Measurements from ENCODE around the gene CEP55. TPM values are rescaled to one million over a fixed set of nuclear protein-coding genes. Genes with fewer than 3 reads are reported as not detected.

CEP55 gene
- total and polyA plus RNA-seq, 2 donors (not counting 1 experiment from before 2014, with no cell fraction given): 16.1 to 19.0 TPM

GRCh38 chr10:93552780-93553179, 56.4 kb downstream of the CEP55 start:
- no peaks in the 10 kb centered on the region for H4K20me1 ChIP-seq (ENCODE audit: control insufficient read depth, extremely low read depth, insufficient read depth, low read length)
- H3K9me3 ChIP-seq (ENCODE audit: control insufficient read depth, insufficient read depth, low read depth, low read length): no peaks in the 10 kb centered on the region
- no peak overlapping the region for H3K4me3 ChIP-seq (replicated peaks in 1 of 4; ENCODE audit: control extremely low read depth in 1 of 4, insufficient read depth in 1 of 4, low read depth in 3 of 4, low read length in 4 of 4)
- no peak for TF ChIP-seq EZH2 (IDR thresholded peaks at IDR 0.05; ENCODE audit: low read length, missing control alignments)
- TF ChIP-seq, protein P1, sequence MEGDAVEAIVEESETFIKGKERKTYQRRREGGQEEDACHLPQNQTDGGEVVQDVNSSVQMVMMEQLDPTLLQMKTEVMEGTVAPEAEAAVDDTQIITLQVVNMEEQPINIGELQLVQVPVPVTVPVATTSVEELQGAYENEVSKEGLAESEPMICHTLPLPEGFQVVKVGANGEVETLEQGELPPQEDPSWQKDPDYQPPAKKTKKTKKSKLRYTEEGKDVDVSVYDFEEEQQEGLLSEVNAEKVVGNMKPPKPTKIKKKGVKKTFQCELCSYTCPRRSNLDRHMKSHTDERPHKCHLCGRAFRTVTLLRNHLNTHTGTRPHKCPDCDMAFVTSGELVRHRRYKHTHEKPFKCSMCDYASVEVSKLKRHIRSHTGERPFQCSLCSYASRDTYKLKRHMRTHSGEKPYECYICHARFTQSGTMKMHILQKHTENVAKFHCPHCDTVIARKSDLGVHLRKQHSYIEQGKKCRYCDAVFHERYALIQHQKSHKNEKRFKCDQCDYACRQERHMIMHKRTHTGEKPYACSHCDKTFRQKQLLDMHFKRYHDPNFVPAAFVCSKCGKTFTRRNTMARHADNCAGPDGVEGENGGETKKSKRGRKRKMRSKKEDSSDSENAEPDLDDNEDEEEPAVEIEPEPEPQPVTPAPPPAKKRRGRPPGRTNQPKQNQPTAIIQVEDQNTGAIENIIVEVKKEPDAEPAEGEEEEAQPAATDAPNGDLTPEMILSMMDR (conservative IDR thresholded peaks at IDR 0.05 in 1 of 2, IDR thresholded peaks at IDR 0.05 in 1 of 2; ENCODE audit: low read depth in 1 of 2, low read length in 2 of 2): no peak
- no peaks in the 10 kb centered on the region for H3K27me3 ChIP-seq (ENCODE audit: control insufficient read depth, insufficient read depth, low read length)
- H3K4me2 ChIP-seq (ENCODE audit: extremely low read depth, insufficient read depth, low read length): no peak overlapping the region
- H3K27ac ChIP-seq (ENCODE audit: insufficient read depth, low read length): no peak overlapping the region
- H3K4me1 ChIP-seq (ENCODE audit: control insufficient read depth, extremely low read depth, insufficient read depth, low read length): no peaks in the 10 kb centered on the region
- H3K79me2 ChIP-seq (ENCODE audit: control insufficient read depth, insufficient read depth, low read length): no peaks in the 10 kb centered on the region
- H3K9ac ChIP-seq (ENCODE audit: insufficient read depth, low read length): no peak overlapping the region
- no peak overlapping the region for H2AFZ ChIP-seq (ENCODE audit: low read length)
- no peaks in the 10 kb centered on the region for H3K36me3 ChIP-seq (ENCODE audit: control insufficient read depth, insufficient read depth, low read length)
- no peak for DNase-seq (ENCODE audit: low read depth in 2 of 2)

GRCh38 chr10:93553482-93554315, 57.3 kb downstream of the CEP55 start:
- no peak overlapping the region for H3K4me2 ChIP-seq (ENCODE audit: extremely low read depth, insufficient read depth, low read length)
- H3K9me3 ChIP-seq (ENCODE audit: control insufficient read depth, insufficient read depth, low read depth, low read length): no peaks in the 10 kb centered on the region
- no peaks in the 10 kb centered on the region for H3K36me3 ChIP-seq (ENCODE audit: control insufficient read depth, insufficient read depth, low read length)
- H3K27me3 ChIP-seq (ENCODE audit: control insufficient read depth, insufficient read depth, low read length): no peaks in the 10 kb centered on the region
- H3K4me1 ChIP-seq (ENCODE audit: control insufficient read depth, extremely low read depth, insufficient read depth, low read length): no peaks in the 10 kb centered on the region
- no peaks in the 10 kb centered on the region for H3K79me2 ChIP-seq (ENCODE audit: control insufficient read depth, insufficient read depth, low read length)
- TF ChIP-seq, protein P1 (conservative IDR thresholded peaks at IDR 0.05 in 1 of 2, IDR thresholded peaks at IDR 0.05 in 1 of 2; ENCODE audit: low read depth in 1 of 2, low read length in 2 of 2): no peak
- no peak for TF ChIP-seq EZH2 (IDR thresholded peaks at IDR 0.05; ENCODE audit: low read length, missing control alignments)
- no peak overlapping the region for H3K4me3 ChIP-seq (replicated peaks in 1 of 4; ENCODE audit: control extremely low read depth in 1 of 4, insufficient read depth in 1 of 4, low read depth in 3 of 4, low read length in 4 of 4)
- H4K20me1 ChIP-seq (ENCODE audit: control insufficient read depth, extremely low read depth, insufficient read depth, low read length): no peaks in the 10 kb centered on the region
- no peak for DNase-seq (ENCODE audit: low read depth in 2 of 2)
- H2AFZ ChIP-seq (ENCODE audit: low read length): no peak overlapping the region
- no peak overlapping the region for H3K27ac ChIP-seq (ENCODE audit: insufficient read depth, low read length)
- H3K9ac ChIP-seq (ENCODE audit: insufficient read depth, low read length): no peak overlapping the region

- TF ChIP-seq EZH2 (IDR thresholded peaks at IDR 0.05; ENCODE audit: low read length, missing control alignments): no peak
- TF ChIP-seq, protein P1 (conservative IDR thresholded peaks at IDR 0.05 in 1 of 2, IDR thresholded peaks at IDR 0.05 in 1 of 2; ENCODE audit: low read depth in 1 of 2, low read length in 2 of 2): no peak
- Histone ChIP-seq H2AFZ (ENCODE audit: low read length) (no peak overlapping the region), H4K20me1 (ENCODE audit: control insufficient read depth, extremely low read depth, insufficient read depth, low read length) (no peaks in the 10 kb centered on the region)
Observed at GRCh38 chr10:93554316-93554663, 57.9 kb downstream of the CEP55 start.

More at GRCh38 chr10:93554316-93554663, 57.9 kb downstream of the CEP55 start:
- no peak overlapping the region for H3K9ac ChIP-seq (ENCODE audit: insufficient read depth, low read length)
- DNase-seq (ENCODE audit: low read depth in 2 of 2): no peak
- no peaks in the 10 kb centered on the region for H3K9me3 ChIP-seq (ENCODE audit: control insufficient read depth, insufficient read depth, low read depth, low read length)
- H3K27me3 ChIP-seq (ENCODE audit: control insufficient read depth, insufficient read depth, low read length): no peaks in the 10 kb centered on the region
- no peak overlapping the region for H3K4me3 ChIP-seq (replicated peaks in 1 of 4; ENCODE audit: control extremely low read depth in 1 of 4, insufficient read depth in 1 of 4, low read depth in 3 of 4, low read length in 4 of 4)
- no peaks in the 10 kb centered on the region for H3K79me2 ChIP-seq (ENCODE audit: control insufficient read depth, insufficient read depth, low read length)
- H3K4me2 ChIP-seq (ENCODE audit: extremely low read depth, insufficient read depth, low read length): no peak overlapping the region
- no peaks in the 10 kb centered on the region for H3K4me1 ChIP-seq (ENCODE audit: control insufficient read depth, extremely low read depth, insufficient read depth, low read length)
- no peak overlapping the region for H3K27ac ChIP-seq (ENCODE audit: insufficient read depth, low read length)
- no peaks in the 10 kb centered on the region for H3K36me3 ChIP-seq (ENCODE audit: control insufficient read depth, insufficient read depth, low read length)
